Measurements from ENCODE around the gene CACNA1C. TPM values are rescaled to one million over a fixed set of nuclear protein-coding genes. Genes with fewer than 3 reads are reported as not detected.

CACNA1C gene
- total and polyA plus RNA-seq, 5 donors from 2014 or later: 0.02 to 0.14 (median 0.10) TPM

Other genes with a start within 250 kb of the CACNA1C start
- gene LRTM2, start 232.4 kb upstream of the CACNA1C start, total RNA-seq: not detected
- gene LRTM2, start 232.4 kb upstream of the CACNA1C start, polyA plus RNA-seq: not detected
- 7.1 TPM for gene CACNA2D4, start 134.3 kb upstream of the CACNA1C start, total RNA-seq
- gene CACNA2D4, start 134.3 kb upstream of the CACNA1C start, polyA plus RNA-seq: 10 to 100 TPM in 1 of 4 donors, 1 to 10 TPM in 3; 2.9 to 10.4 (median 5.6) TPM
- gene DCP1B, start 48.5 kb upstream of the CACNA1C start, total RNA-seq: 23.9 TPM
- 10 to 100 TPM; 29.0 to 56.8 (median 39.2) TPM for gene DCP1B, start 48.5 kb upstream of the CACNA1C start, polyA plus RNA-seq